GM19468 (cell line): Measurements from ENCODE around the gene SLC26A5.

ENCODE experiments used
- ATAC-seq: cut with Tn5 transposase; IDR thresholded peaks from one replicate; pipeline ENCODE4 v1.9.1; 2021; ENCODE audit warnings: mild to moderate bottlenecking, moderate library complexity, moderate number of reproducible peaks; ENCODE audit not compliant: unreplicated experiment; ENCODE audit errors: extremely low read depth

Gene SLC26A5

GRCh38 chr7:103348959-103349358, 97.0 kb downstream of the SLC26A5 start:
- no peak for ATAC-seq

- no peak for ATAC-seq
These were observed 97.6 kb downstream of the SLC26A5 start for GRCh38 chr7:103348452-103348851.

- peak; percentile 63 for ATAC-seq
These were observed 98.3 kb downstream of the SLC26A5 start, which contains the start of gene PSMC2 for GRCh38 chr7:103347507-103348267. Gene PSMC2 (plus strand): TSS chr7:103347643. CDS start chr7:103347712, 69 bp downstream.

- no peak for ATAC-seq
These were observed 99.6 kb downstream of the SLC26A5 start for GRCh38 chr7:103346396-103346795.

- ATAC-seq, result peak; percentile 71
These were observed 101.4 kb downstream of the SLC26A5 start, which contains the start of gene DNAJC2 for GRCh38 chr7:103344453-103345149. Gene DNAJC2 (minus strand): TSS chr7:103344767. CDS start chr7:103344622, 145 bp downstream.

- no peak for ATAC-seq
These were observed 102.1 kb downstream of the SLC26A5 start for GRCh38 chr7:103343758-103344452.

- ATAC-seq, result no peak
These were observed 102.7 kb downstream of the SLC26A5 start for GRCh38 chr7:103343332-103343731.

GRCh38 chr7:103341466-103341865, 104.5 kb downstream of the SLC26A5 start:
- ATAC-seq, result no peak

- no peak for ATAC-seq
These were observed 107.1 kb downstream of the SLC26A5 start for GRCh38 chr7:103338864-103339263.

- ATAC-seq, result no peak
These were observed 109.2 kb downstream of the SLC26A5 start for GRCh38 chr7:103336761-103337160.

GRCh38 chr7:103325744-103326143, 120.3 kb downstream of the SLC26A5 start:
- ATAC-seq, result no peak
